GM12878 (cell line): ENCODE measurements around the gene DTNA. TPM values are rescaled to one million over a fixed set of nuclear protein-coding genes. Genes with fewer than 3 reads are reported as not detected.

ENCODE experiments used
- ATAC-seq: fragments of 200-7000 bp; cut with Tn5 transposase; 3 replicates; pipeline ENCODE4 v1.9.1; 2020; ENCODE audit warnings: mild to moderate bottlenecking, moderate library complexity
- BruUV-seq: library from RNA; stranded (reverse); fragments of 400-500 nt; replicated peaks from 2 replicates; lab custom pipeline; 2021; lab: Mats Ljungman, UMichigan
- CTCF ChIA-PET: fragments of 300-600 bp; sonication (Branson Sonifier 250); formaldehyde crosslinking; extraction: SDS; loops from one replicate; lab custom pipeline; 2021; ENCODE audit warnings: inconsistent platforms; lab: Yijun Ruan, JAX
- POLR2A ChIA-PET: fragments of 350-600 bp; formaldehyde crosslinking; extraction: SDS; loops from one replicate; lab custom pipeline; 2021; ENCODE audit warnings: inconsistent platforms; lab: Charles Lee
- RAD21 ChIA-PET: fragments of 300-600 bp; sonication (Branson Sonifier 250); formaldehyde crosslinking; loops from one replicate; lab custom pipeline; 2023; ENCODE audit warnings: antibody characterized with exemption; ENCODE audit not compliant: unreplicated experiment; lab: Charles Lee
- SMC1A ChIA-PET: fragments of 300-600 bp; sonication (Branson Sonifier 250); formaldehyde crosslinking; loops from one replicate; lab custom pipeline; 2023; ENCODE audit not compliant: unreplicated experiment, uncharacterized antibody; lab: Charles Lee
- DNase-seq: peaks from one replicate; pipeline ENCODE4 v3.0.0-alpha.2; 2011; ENCODE audit warnings: low read depth, low spot score
- FAIRE-seq: peaks from 3 replicates; lab custom pipeline; 2011; peaks lifted over from hg19 to GRCh38; lab: Jason Lieb, UNC
- H2AFZ ChIP-seq: 2 replicates; pipeline ENCODE4 v1.6.0; 2011; ENCODE audit warnings: low read depth, low read length, control low read depth; ENCODE audit not compliant: control insufficient read depth
- H3K27ac ChIP-seq: 2 replicates; pipeline ENCODE4 v1.5.1; 2011; ENCODE audit warnings: control low read depth; ENCODE audit not compliant: control insufficient read depth, insufficient read depth
- H3K27me3 ChIP-seq, 2 experiments: replicated peaks in 1 of 2; 2 replicates each; pipeline versions ENCODE4 v1.6.0 to v1.6.1; 2011; ENCODE audit warnings: low read length in 1 of 2; ENCODE audit not compliant: control insufficient read depth in 2 of 2, insufficient read depth in 2 of 2
- H3K36me3 ChIP-seq, 2 experiments: 2 replicates each; pipeline ENCODE4 v1.5.1; 2011; ENCODE audit warnings: low read length in 1 of 2; ENCODE audit not compliant: control insufficient read depth in 2 of 2, insufficient read depth in 2 of 2
- H3K4me1 ChIP-seq: 2 replicates; pipeline ENCODE4 v1.6.1; 2011; ENCODE audit warnings: mild to moderate bottlenecking, low read length, moderate library complexity, mixed read lengths; ENCODE audit not compliant: control insufficient read depth, insufficient read depth
- H3K4me2 ChIP-seq: 2 replicates; pipeline ENCODE4 v1.6.0; 2011; ENCODE audit warnings: control low read depth; ENCODE audit not compliant: control insufficient read depth, insufficient read depth
- H3K4me3 ChIP-seq: fragments of 200-600 bp; sonication (generic); 2 replicates; pipeline ENCODE4 v1.5.1; 2016
- H3K79me2 ChIP-seq: 2 replicates; pipeline ENCODE4 v1.6.0; 2011; ENCODE audit warnings: low read length; ENCODE audit not compliant: control insufficient read depth, insufficient read depth
- H3K9ac ChIP-seq: 2 replicates; pipeline ENCODE4 v1.8.0; 2011; ENCODE audit warnings: low read length, control low read depth, mixed read lengths; ENCODE audit not compliant: control insufficient read depth, insufficient read depth
- H3K9me3 ChIP-seq: replicated peaks from 3 replicates; pipeline ENCODE4 v1.5.1; 2011; ENCODE audit warnings: mild to moderate bottlenecking, low read length; ENCODE audit not compliant: control insufficient read depth, insufficient read depth
- H4K20me1 ChIP-seq: 2 replicates; pipeline ENCODE4 v1.6.0; 2011; ENCODE audit not compliant: control insufficient read depth, insufficient read depth
- ATF2 ChIP-seq: IDR thresholded peaks from 2 replicates; pipeline ENCODE4 v1.6.1; 2012; ENCODE audit warnings: low read length, inconsistent platforms
- CEBPB ChIP-seq, 2 experiments: fragments of 150-350 bp in 1 of 2; IDR thresholded peaks; 2 replicates each; pipeline ENCODE4 v1.6.1; 2012 to 2014; ENCODE audit warnings: low read depth in 2 of 2, low read length in 2 of 2, borderline replicate concordance in 1 of 2, inconsistent platforms in 1 of 2
- CHD4 ChIP-seq: fragments of 200-600 bp; sonication (generic); IDR thresholded peaks from 2 replicates; pipeline ENCODE4 v1.6.1; 2016; ENCODE audit warnings: mild to moderate bottlenecking
- IRF3 ChIP-seq: fragments of 450-650 bp; IDR thresholded peaks from 2 replicates; pipeline ENCODE4 v1.6.1; 2014; ENCODE audit warnings: mild to moderate bottlenecking
- IRF4 ChIP-seq: IDR thresholded peaks from 2 replicates; pipeline ENCODE4 v1.6.1; 2011; ENCODE audit warnings: low read depth, low read length
- KAT2A ChIP-seq: conservative IDR thresholded peaks from 2 replicates; pipeline ENCODE4 v1.6.1; 2011; ENCODE audit warnings: low read depth, low read length; ENCODE audit not compliant: control insufficient read depth
- KLF5 ChIP-seq: fragments of 450-650 bp; IDR thresholded peaks from 2 replicates; pipeline ENCODE4 v1.6.1; 2014; ENCODE audit warnings: mild to moderate bottlenecking; ENCODE audit not compliant: partially characterized antibody
- NFIC ChIP-seq: IDR thresholded peaks from 2 replicates; pipeline ENCODE4 v1.6.1; 2012; ENCODE audit warnings: low read depth, mild to moderate bottlenecking, inconsistent platforms, low read length, moderate library complexity
- NRF1 ChIP-seq: conservative IDR thresholded peaks from 2 replicates; pipeline ENCODE4 v1.6.1; 2011; ENCODE audit warnings: mild to moderate bottlenecking, low read depth, low read length, improper control_type of control experiment
- REST ChIP-seq: IDR thresholded peaks from 2 replicates; pipeline ENCODE4 v1.6.1; 2012; ENCODE audit warnings: mild to moderate bottlenecking, low read depth, low read length
- STAT3 ChIP-seq: IDR thresholded peaks from 2 replicates; pipeline ENCODE4 v1.6.1; 2011; ENCODE audit warnings: low read depth, low read length, improper control_type of control experiment
- ZZZ3 ChIP-seq: IDR thresholded peaks from 2 replicates; pipeline ENCODE4 v1.6.1; 2011; ENCODE audit warnings: low read depth; ENCODE audit not compliant: control insufficient read depth, insufficient read length
- WGBS: methylation state at CpG from one replicate; pipeline ENCODE4 v1.1.6; 2016; ENCODE audit warnings: low lambda C conversion rate; ENCODE audit not compliant: insufficient replicate concordance, insufficient coverage; ENCODE audit errors: missing lambda C conversion rate; 5-methylcytosine and 5-hydroxymethylcytosine counted together
- in situ Hi-C: fragments of 300-500 bp; cut with MboI; formaldehyde crosslinking; loops from 9 replicates; pipeline ENCODE4 v1.14.3; 2018; ENCODE audit warnings: mixed read lengths
- intact Hi-C: fragments of 100-400 bp; cut with micrococcal nuclease; formaldehyde crosslinking; loops from one replicate; pipeline ENCODE4 v1.14.2; 2022; ENCODE audit not compliant: unreplicated experiment
- polyA plus RNA-seq, 11 experiments: library from polyadenylated mRNA; depleted of rRNA in 4 of 11; unstranded in 6 of 11; stranded (reverse) in 5 of 11; fragments of >200 nt; fragmentation: Nextera tagmentation in 4 of 11; fragmentation: Illumina TruSeq in 1 of 11; extraction: Ambion mirVana in 4 of 11; extraction: Trizol in 1 of 11; gene quantifications; 1 replicate in 1 of 11; 2 replicates in 10 of 11; pipeline versions ENCODE4 v1.2.1 to v1.2.3, GENCODE V29; 2011 to 2016; ENCODE audit warnings: inconsistent platforms in 2 of 11, missing spikeins in 2 of 11, low read depth in 1 of 11
- total RNA-seq, 4 experiments: library from RNA; depleted of rRNA in 3 of 4; stranded (reverse); fragments of >200 nt in 3 of 4; fragmentation: Illumina TruSeq in 1 of 4; extraction: Trizol in 1 of 4; gene quantifications; 2 replicates each; pipeline versions ENCODE4 v1.2.1 to v1.2.3, GENCODE V29; 2013 to 2021

The DTNA gene
- total and polyA plus RNA-seq, 10 of the 15 experiments (the other 5 are each of a cell fraction or from before 2014, with no cell fraction given) = 0.26 to 8.6 (median 0.53) TPM

- H3K4me2 ChIP-seq = no peak overlapping the region
- no peak for FAIRE-seq
- RAD21 ChIA-PET = no interaction called here
- in situ Hi-C loops = no loop called here
- 2% methylated on average over 2 of the region's 2 CpGs for WGBS
- CTCF ChIA-PET = no interaction called here
- POLR2A ChIA-PET = no interaction called here
- H2AFZ ChIP-seq = no peak overlapping the region
- no peaks in the 10 kb centered on the region for H3K27me3 ChIP-seq
- H3K9me3 ChIP-seq = no peaks in the 10 kb centered on the region
- H3K4me3 ChIP-seq = no peak overlapping the region
- H3K9ac ChIP-seq = no peak overlapping the region
- TF ChIP-seq REST (no peak), NRF1 (no peak), IRF3 (no peak), ZZZ3 (no peak), NFIC (no peak), KAT2A (no peak), IRF4 (no peak), ATF2 (no peak), KLF5 (no peak), CEBPB (IDR thresholded peaks at IDR 0.05; ENCODE audit: borderline replicate concordance in 1 of 2, low read depth in 2 of 2, low read length in 2 of 2) (no peak), STAT3 (no peak), CHD4 (no peak)
- no peaks in the 10 kb centered on the region for H3K36me3 ChIP-seq
- no TSS peak for BruUV-seq
- ATAC-seq = no peak
- H3K4me1 ChIP-seq = no peaks in the 10 kb centered on the region
- DNase-seq = no peak
- no peaks in the 10 kb centered on the region for H4K20me1 ChIP-seq
- H3K27ac ChIP-seq = no peak overlapping the region
- SMC1A ChIA-PET = no interaction called here
- H3K79me2 ChIP-seq = no peaks in the 10 kb centered on the region
- intact Hi-C loops = no loop called here
These were observed 201.0 kb downstream of the DTNA start for GRCh38 chr18:34911081-34911480.
